HCT116 (cell line): ENCODE measurements around the gene CPEB2. TPM values are rescaled to one million over a fixed set of nuclear protein-coding genes. Genes with fewer than 3 reads are reported as not detected.

Experiments used
- ATAC-seq: fragments of 200-7000 bp; cut with Tn5 transposase; 2 replicates; pipeline ENCODE4 v1.9.1; 2020; ENCODE audit warnings: mild to moderate bottlenecking, moderate library complexity
- Bru-seq: library from RNA; stranded (reverse); fragments of 400-500 nt; gene quantifications from one replicate; lab custom pipeline; 2021; lab: Mats Ljungman, UMichigan
- BruChase-seq, 2 experiments: library from RNA; stranded (reverse); fragments of 400-500 nt; gene quantifications; one replicate each; lab custom pipeline; 2021; lab: Mats Ljungman, UMichigan
- BruUV-seq: library from RNA; stranded (reverse); fragments of 400-500 nt; replicated peaks from 2 replicates; lab custom pipeline; 2021; lab: Mats Ljungman, UMichigan
- CTCF ChIA-PET: fragments of 300-600 bp; sonication (Branson Sonifier 250); formaldehyde crosslinking; loops from one replicate; lab custom pipeline; 2021; ENCODE audit warnings: antibody characterized with exemption; lab: Charles Lee
- POLR2A ChIA-PET: fragments of 300-600, 350-600 bp; sonication (Branson Sonifier 250); formaldehyde crosslinking; loops from one replicate; lab custom pipeline; 2021; ENCODE audit warnings: antibody characterized with exemption; lab: Charles Lee
- RAD21 ChIA-PET, 2 experiments: fragments of 300-600 bp; sonication (Branson Sonifier 250); formaldehyde crosslinking; loops; one replicate each; lab custom pipeline; 2023; ENCODE audit warnings: low total read pairs in 2 of 2; ENCODE audit not compliant: uncharacterized antibody in 2 of 2, unreplicated experiment in 2 of 2, low non-redundant PET in 1 of 2; lab: Charles Lee
- DNase-seq: peaks from one replicate; pipeline ENCODE4 v3.0.0-alpha.2; 2010; ENCODE audit warnings: low read depth, low spot score
- H2AFZ ChIP-seq: fragments of 200-600 bp; shearing (Covaris generic), sonication (generic); 2 replicates; pipeline ENCODE4 v1.6.1; 2017; ENCODE audit warnings: low read depth, mixed run types, mixed read lengths, antibody characterized with exemption, low read length; ENCODE audit not compliant: poor library complexity, severe bottlenecking
- H3K27ac ChIP-seq: 2 replicates; pipeline ENCODE4 v1.5.1; 2012; ENCODE audit warnings: low read depth, low read length
- H3K27me3 ChIP-seq: fragments of 200-600 bp; sonication (generic); 2 replicates; pipeline ENCODE4 v1.6.1; 2016; ENCODE audit warnings: mixed run types, low read length, mixed read lengths; ENCODE audit not compliant: insufficient read depth
- H3K36me3 ChIP-seq, 2 experiments: fragments of 200-500 bp in 1 of 2; fragments of 200-600 bp in 1 of 2; sonication (Bioruptor generic) in 1 of 2; sonication (generic) in 1 of 2; 2 replicates each; pipeline versions ENCODE4 v1.5.1 to v1.6.1; 2014 to 2016; ENCODE audit warnings: low read length in 2 of 2, inconsistent platforms in 1 of 2, mixed read lengths in 1 of 2, mixed run types in 1 of 2; ENCODE audit not compliant: insufficient read depth in 2 of 2, control insufficient read depth in 1 of 2
- H3K4me1 ChIP-seq, 2 experiments: fragments of 200-600 bp in 1 of 2; sonication (generic) in 1 of 2; 2 replicates each; pipeline versions ENCODE4 v1.5.1 to v1.6.1; 2012 to 2017; ENCODE audit warnings: low read length in 2 of 2, inconsistent platforms in 1 of 2, mild to moderate bottlenecking in 1 of 2, mixed read lengths in 1 of 2, mixed run types in 1 of 2, moderate library complexity in 1 of 2; ENCODE audit not compliant: insufficient read depth in 2 of 2, control insufficient read depth in 1 of 2
- H3K4me2 ChIP-seq: fragments of 200-600 bp; sonication (generic); 2 replicates; pipeline ENCODE4 v1.6.1; 2017; ENCODE audit warnings: mixed run types, low read length, mixed read lengths
- H3K4me3 ChIP-seq, 2 experiments: fragments of 200-600 bp in 1 of 2; sonication (generic) in 1 of 2; replicated peaks in 1 of 2; 2 replicates each; pipeline ENCODE4 v1.5.1; 2011 to 2016; ENCODE audit warnings: low read length in 2 of 2, control low read depth in 1 of 2, low read depth in 1 of 2, mild to moderate bottlenecking in 1 of 2, mixed read lengths in 1 of 2, mixed run types in 1 of 2
- H3K79me2 ChIP-seq: fragments of 200-600 bp; sonication (generic); 2 replicates; pipeline ENCODE4 v1.6.1; 2017; ENCODE audit warnings: mild to moderate bottlenecking, mixed run types, low read length, moderate library complexity, mixed read lengths; ENCODE audit not compliant: insufficient read depth
- H3K9ac ChIP-seq: fragments of 200-600 bp; sonication (generic); 2 replicates; pipeline ENCODE4 v1.6.1; 2016; ENCODE audit warnings: low read length, mixed read lengths
- H3K9me2 ChIP-seq: fragments of 200-600 bp; sonication (generic), shearing (Covaris generic); 2 replicates; pipeline ENCODE4 v1.6.1; 2017; ENCODE audit warnings: mixed run types, mild to moderate bottlenecking, moderate library complexity; ENCODE audit not compliant: insufficient read depth
- H3K9me3 ChIP-seq, 2 experiments: fragments of 200-500 bp in 1 of 2; fragments of 200-600 bp in 1 of 2; sonication (Bioruptor generic) in 1 of 2; sonication (generic) in 1 of 2; 2 replicates each; pipeline ENCODE4 v1.6.1; 2014 to 2017; ENCODE audit warnings: low read length in 2 of 2, mixed read lengths in 2 of 2, inconsistent platforms in 1 of 2, low read depth in 1 of 2, mild to moderate bottlenecking in 1 of 2, mixed run types in 1 of 2, moderate library complexity in 1 of 2; ENCODE audit not compliant: control insufficient read depth in 1 of 2, insufficient read depth in 1 of 2
- H4K20me1 ChIP-seq: fragments of 200-600 bp; sonication (generic), shearing (Covaris generic); 2 replicates; pipeline ENCODE4 v1.6.1; 2017; ENCODE audit warnings: mixed run types, mild to moderate bottlenecking, moderate library complexity; ENCODE audit not compliant: insufficient read depth
- CBX3 ChIP-seq: IDR thresholded peaks from 2 replicates; pipeline ENCODE4 v1.6.1; 2012; ENCODE audit warnings: low read depth
- CEBPB ChIP-seq: IDR thresholded peaks from 2 replicates; pipeline ENCODE4 v1.6.1; 2012; ENCODE audit warnings: low read depth
- EGR1 ChIP-seq: IDR thresholded peaks from 2 replicates; pipeline ENCODE4 v1.6.1; 2012; ENCODE audit warnings: low read depth
- ELF1 ChIP-seq: IDR thresholded peaks from 2 replicates; pipeline ENCODE4 v1.6.1; 2012; ENCODE audit warnings: low read depth, borderline replicate concordance
- EZH2 ChIP-seq: fragments of 200-600 bp; sonication (generic); IDR thresholded peaks from 2 replicates; pipeline ENCODE4 v1.6.1; 2017; ENCODE audit warnings: antibody characterized with exemption, mixed run types
- JUND ChIP-seq: IDR thresholded peaks from 2 replicates; pipeline ENCODE4 v1.6.1; 2012
- POLR2A ChIP-seq: IDR thresholded peaks from 2 replicates; pipeline ENCODE4 v1.7.0; 2011; ENCODE audit warnings: borderline replicate concordance; ENCODE audit not compliant: insufficient read depth, insufficient read length; ENCODE audit errors: extremely low read depth
- POLR2AphosphoS5 ChIP-seq: IDR thresholded peaks from 2 replicates; pipeline ENCODE4 v1.6.1; 2011; ENCODE audit warnings: mild to moderate bottlenecking, low read depth, low read length, moderate library complexity
- RAD21 ChIP-seq: IDR thresholded peaks from 2 replicates; pipeline ENCODE4 v1.6.1; 2012; ENCODE audit warnings: low read depth, mild to moderate bottlenecking
- SIN3A ChIP-seq: IDR thresholded peaks from 2 replicates; pipeline ENCODE4 v1.6.1; 2012; ENCODE audit warnings: low read depth
- SP1 ChIP-seq: IDR thresholded peaks from 2 replicates; pipeline ENCODE4 v1.6.1; 2012; ENCODE audit warnings: low read depth
- SRF ChIP-seq: IDR thresholded peaks from 2 replicates; pipeline ENCODE4 v1.6.1; 2012; ENCODE audit warnings: low read depth
- TCF7L2 ChIP-seq: IDR thresholded peaks from 2 replicates; pipeline ENCODE4 v1.7.0; 2011; ENCODE audit warnings: borderline replicate concordance, inconsistent platforms; ENCODE audit not compliant: insufficient read depth, insufficient read length; ENCODE audit errors: extremely low read depth
- YY1 ChIP-seq: IDR thresholded peaks from 2 replicates; pipeline ENCODE4 v1.6.1; 2011; ENCODE audit warnings: low read length, low read depth, moderate library complexity, mild to moderate bottlenecking; ENCODE audit not compliant: insufficient replicate concordance; ENCODE audit errors: extremely low read depth
- ZBTB33 ChIP-seq: IDR thresholded peaks from 2 replicates; pipeline ENCODE4 v1.6.1; 2011; ENCODE audit warnings: mild to moderate bottlenecking, low read length, moderate library complexity; ENCODE audit not compliant: insufficient replicate concordance; ENCODE audit errors: extremely low read depth
- ZFX ChIP-seq: fragments of 450-650 bp; IDR thresholded peaks from 2 replicates; pipeline ENCODE4 v1.6.1; 2017
- ZNF274 ChIP-seq: fragments of 200-500 bp; sonication (Bioruptor generic); IDR thresholded peaks from 2 replicates; pipeline ENCODE4 v1.6.1; 2014; ENCODE audit warnings: mild to moderate bottlenecking, low read depth, low read length, inconsistent platforms
- intact Hi-C: fragments of 100-400 bp; cut with micrococcal nuclease; formaldehyde crosslinking; loops from 2 replicates; pipeline ENCODE4 v1.10.0; 2022
- long read RNA-seq: library from polyadenylated mRNA; unstranded; transcript quantifications from one replicate; pipeline ENCODE4 v2.0.0, GENCODE V29; 2021; ENCODE audit not compliant: unreplicated experiment
- polyA plus RNA-seq: library from polyadenylated mRNA; unstranded; fragments of >200 nt; gene quantifications from 2 replicates; pipeline ENCODE4 v1.2.1, GENCODE V29; 2012; ENCODE audit warnings: missing spikeins
- total RNA-seq: library from RNA; stranded (reverse); gene quantifications from one replicate; pipeline ENCODE4 v1.2.1, GENCODE V29; 2021; ENCODE audit not compliant: unreplicated experiment
- TF ChIP-seq, protein P1 (sequence below), 3 experiments: fragments of 200-600 bp in 1 of 3; sonication (generic) in 1 of 3; IDR thresholded peaks in 2 of 3; conservative IDR thresholded peaks in 1 of 3; 2 replicates each; pipeline ENCODE4 v1.5.1; 2012 to 2017; ENCODE audit warnings: low read depth in 2 of 3, low read length in 2 of 3, antibody characterized with exemption in 1 of 3, borderline replicate concordance in 1 of 3, control low read depth in 1 of 3, mild to moderate bottlenecking in 1 of 3, mixed read lengths in 1 of 3, mixed run types in 1 of 3, moderate library complexity in 1 of 3; ENCODE audit not compliant: insufficient read depth in 1 of 3
- TF ChIP-seq, protein P2 (sequence below): IDR thresholded peaks from 2 replicates; pipeline ENCODE4 v1.6.1; 2012
- TF ChIP-seq, protein P3 (sequence below): IDR thresholded peaks from 2 replicates; pipeline ENCODE4 v1.6.1; 2012

Gene CPEB2
- total RNA-seq (1.3 TPM), Bru-seq, nascent RNA (percentile 38 among the genes with signal in this experiment), BruChase-seq, experiment 1, labeled RNA remaining after a 6-hour chase (percentile 34 among the genes with signal in this experiment), BruChase-seq, experiment 2, labeled RNA remaining after a 2-hour chase (percentile 39 among the genes with signal in this experiment)
- polyA plus RNA-seq = 0.59 and 0.60 TPM in 2 replicates
- long read RNA-seq = 0 reads

DNA sequence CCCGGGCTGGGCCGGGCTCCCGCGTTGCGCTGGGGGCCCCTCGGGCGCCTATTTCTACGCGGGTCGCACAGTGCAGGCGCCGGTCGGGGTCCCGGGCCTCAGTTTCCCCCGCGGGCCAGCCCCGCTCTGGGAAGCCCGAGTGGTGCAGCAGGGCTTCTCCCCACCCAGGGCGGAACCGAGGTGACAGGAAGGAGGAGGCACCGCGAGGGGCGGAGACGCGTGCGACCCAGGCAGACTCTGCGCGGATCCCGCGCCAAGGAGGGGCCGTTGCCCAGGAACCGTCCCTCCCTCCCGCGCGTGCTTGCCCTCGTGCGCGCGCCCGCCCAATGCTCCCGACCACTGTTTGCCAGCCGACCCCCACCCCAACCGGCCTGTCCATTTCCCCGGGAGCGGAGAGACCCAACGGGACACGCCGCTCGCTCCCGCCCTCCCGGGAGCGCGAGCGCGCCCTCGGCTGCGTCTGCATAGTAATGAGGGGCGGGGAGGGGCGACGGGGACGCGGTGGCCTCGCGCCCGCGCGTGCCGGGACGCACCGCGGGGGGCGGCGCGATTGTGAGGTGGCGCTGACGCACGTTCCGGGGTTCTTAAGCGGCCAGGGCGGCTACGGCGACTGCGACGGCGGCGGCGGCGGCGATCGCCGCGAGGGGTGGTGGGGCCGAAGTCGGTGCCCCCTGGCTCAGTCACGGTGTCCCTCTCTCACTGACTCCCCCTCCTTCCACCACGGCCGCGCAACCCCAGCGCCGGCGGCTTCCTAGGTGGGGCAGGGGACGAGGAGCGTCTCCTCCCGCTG is at the start of gene CPEB2:
CPEB2 (plus strand) TSS at position 613 of the 790 bp plus-strand sequence. CDS start 193 bp downstream, outside the sequence.
- Histone ChIP-seq H4K20me1 (no peaks in the 10 kb centered on the region), H3K4me2 (peak within 1 kb of the TSS; percentile 94), H2AFZ (peak within 1 kb of the TSS; percentile 96), H3K9me3 (no peaks in the 10 kb centered on the region), H3K79me2 (no peaks in the 10 kb centered on the region), H3K4me1 (peaks cover 2 to 18% of the 10 kb centered on the region in 2 experiments; a peak in 3 of 4 replicates), H3K27me3 (no peaks in the 10 kb centered on the region), H3K4me3 (peak within 1 kb of the TSS; percentile 65 to 66), H3K9ac (peak within 1 kb of the TSS; percentile 62), H3K27ac (peak within 1 kb of the TSS; percentile 71; the same call in 1 of the 2 replicates), H3K36me3 (no peaks in the 10 kb centered on the region), H3K9me2 (no peaks in the 10 kb centered on the region)
- intact Hi-C loops = loop anchor here (5.0 to 10.0 kb wide), 3 partner anchors 145 to 1377 kb away; partner anchors contain the start of gene BOD1L1
- ATAC-seq (peak; percentile 75), DNase-seq (peak; percentile 67)
- ChIA-PET CTCF (no interaction called here), POLR2A (no interaction called here), RAD21 (interaction anchor here in 1 of 2 experiments (0.7 kb wide), 1 partner anchor 146 kb away, joined by 3 read pairs; no protein-coding TSS in a partner anchor)
- no TSS peak for BruUV-seq
- TF ChIP-seq ZFX = peak; percentile 46; the same call in 1 of the 2 replicates
- TF ChIP-seq CEBPB = no peak
- TF ChIP-seq ELF1 = no peak
- TF ChIP-seq, protein P1, sequence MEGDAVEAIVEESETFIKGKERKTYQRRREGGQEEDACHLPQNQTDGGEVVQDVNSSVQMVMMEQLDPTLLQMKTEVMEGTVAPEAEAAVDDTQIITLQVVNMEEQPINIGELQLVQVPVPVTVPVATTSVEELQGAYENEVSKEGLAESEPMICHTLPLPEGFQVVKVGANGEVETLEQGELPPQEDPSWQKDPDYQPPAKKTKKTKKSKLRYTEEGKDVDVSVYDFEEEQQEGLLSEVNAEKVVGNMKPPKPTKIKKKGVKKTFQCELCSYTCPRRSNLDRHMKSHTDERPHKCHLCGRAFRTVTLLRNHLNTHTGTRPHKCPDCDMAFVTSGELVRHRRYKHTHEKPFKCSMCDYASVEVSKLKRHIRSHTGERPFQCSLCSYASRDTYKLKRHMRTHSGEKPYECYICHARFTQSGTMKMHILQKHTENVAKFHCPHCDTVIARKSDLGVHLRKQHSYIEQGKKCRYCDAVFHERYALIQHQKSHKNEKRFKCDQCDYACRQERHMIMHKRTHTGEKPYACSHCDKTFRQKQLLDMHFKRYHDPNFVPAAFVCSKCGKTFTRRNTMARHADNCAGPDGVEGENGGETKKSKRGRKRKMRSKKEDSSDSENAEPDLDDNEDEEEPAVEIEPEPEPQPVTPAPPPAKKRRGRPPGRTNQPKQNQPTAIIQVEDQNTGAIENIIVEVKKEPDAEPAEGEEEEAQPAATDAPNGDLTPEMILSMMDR (IDR thresholded peaks at IDR 0.05 in 2 of 3, conservative IDR thresholded peaks at IDR 0.05 in 1 of 3; ENCODE audit: borderline replicate concordance in 1 of 3, insufficient read depth in 1 of 3, low read depth in 2 of 3, low read length in 2 of 3) = no peak; a peak in 1 of 6 replicates
- TF ChIP-seq POLR2AphosphoS5 = peak; percentile 80
- TF ChIP-seq, protein P2, sequence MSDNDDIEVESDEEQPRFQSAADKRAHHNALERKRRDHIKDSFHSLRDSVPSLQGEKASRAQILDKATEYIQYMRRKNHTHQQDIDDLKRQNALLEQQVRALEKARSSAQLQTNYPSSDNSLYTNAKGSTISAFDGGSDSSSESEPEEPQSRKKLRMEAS = peak; percentile 78
- TF ChIP-seq EZH2 = no peak
- TF ChIP-seq TCF7L2 = peak; percentile 21
- TF ChIP-seq JUND = no peak
- no peak for TF ChIP-seq ZNF274
- TF ChIP-seq SP1 = peak; percentile 29; the same call in 1 of the 2 replicates
- TF ChIP-seq, protein P3, sequence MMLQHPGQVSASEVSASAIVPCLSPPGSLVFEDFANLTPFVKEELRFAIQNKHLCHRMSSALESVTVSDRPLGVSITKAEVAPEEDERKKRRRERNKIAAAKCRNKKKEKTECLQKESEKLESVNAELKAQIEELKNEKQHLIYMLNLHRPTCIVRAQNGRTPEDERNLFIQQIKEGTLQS = no peak
- TF ChIP-seq SRF = no peak
- TF ChIP-seq RAD21 = no peak
- TF ChIP-seq CBX3 = no peak
- peak; percentile 80 for TF ChIP-seq POLR2A
- no peak for TF ChIP-seq ZBTB33
- peak; percentile 23 for TF ChIP-seq SIN3A
- TF ChIP-seq EGR1 = no peak
- no peak for TF ChIP-seq YY1
